ENCODE measurements around the gene TRAPPC8.
"Not testable (repeated sequence)": the region's sequence is repeated elsewhere in the genome, so short reads cannot be mapped to it uniquely, and the experiment has no call there.

Gene TRAPPC8

DNA sequence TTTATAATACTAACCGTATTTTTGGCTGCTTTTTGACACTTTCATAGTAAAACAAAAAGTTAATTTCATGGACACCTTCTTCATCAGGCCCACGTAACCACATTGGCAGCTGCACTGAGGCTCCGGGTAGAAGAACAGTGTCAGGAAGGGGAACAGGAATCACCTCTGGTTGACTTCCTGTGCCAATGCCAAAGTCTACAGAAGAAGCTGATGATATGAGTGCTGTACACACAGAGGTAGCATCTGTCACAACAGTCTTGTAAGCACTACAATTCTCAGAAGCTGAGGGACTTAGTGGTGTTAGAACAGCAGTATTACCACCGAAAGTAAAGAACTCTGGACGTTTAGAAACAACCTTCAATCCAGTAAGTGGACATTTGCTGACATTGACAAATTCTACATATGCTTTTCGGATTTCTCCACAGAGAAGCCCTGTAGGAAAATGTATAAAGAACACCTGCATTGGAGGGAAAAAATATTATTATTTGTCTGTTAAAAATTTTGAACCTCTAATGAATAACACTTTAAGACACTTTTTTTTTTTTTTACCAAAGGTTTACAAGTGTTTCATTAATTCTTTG lies 85.3 kb downstream of the TRAPPC8 start:
- no peak overlapping the region for H3K9ac ChIP-seq (ENCODE audit: low read depth, low read length)
- no peaks in the 10 kb centered on the region for H3K4me1 ChIP-seq (ENCODE audit: control insufficient read depth, insufficient read depth, low read length)
- H3K4me3 ChIP-seq (ENCODE audit: low read depth, low read length) = no peak overlapping the region
- H3K9me3 ChIP-seq (ENCODE audit: control insufficient read depth, insufficient read depth, low read length) = no peaks in the 10 kb centered on the region
- no peak overlapping the region for H3K27ac ChIP-seq (ENCODE audit: low read depth, low read length)
- H3K27me3 ChIP-seq (ENCODE audit: control insufficient read depth, insufficient read depth, low read length) = no peaks in the 10 kb centered on the region
- peaks cover 83% of the 10 kb centered on the region for H3K36me3 ChIP-seq (ENCODE audit: control insufficient read depth, insufficient read depth, low read length)

DNA sequence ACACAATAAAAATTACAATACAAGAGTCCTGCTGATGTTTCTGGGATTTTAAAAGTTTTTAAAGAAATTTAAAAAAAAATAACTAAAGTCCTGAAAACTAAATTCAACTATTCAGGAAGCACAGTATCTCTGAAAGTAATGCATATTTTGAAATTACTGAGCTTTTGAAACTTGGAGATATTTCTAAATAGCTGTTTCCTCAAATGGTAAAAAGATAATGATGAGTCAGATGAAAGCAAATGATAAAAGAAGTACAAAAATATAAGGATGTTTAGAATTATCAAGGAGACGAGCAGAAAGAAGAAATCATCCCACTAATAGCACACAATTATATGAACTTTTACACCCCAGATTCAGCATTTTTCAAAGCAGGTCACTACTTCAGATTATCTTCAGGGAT lies 92.1 kb downstream of the TRAPPC8 start:
- Histone ChIP-seq H3K27me3 (ENCODE audit: control insufficient read depth, insufficient read depth, low read length) (no peaks in the 10 kb centered on the region), H3K9ac (ENCODE audit: low read depth, low read length) (no peak overlapping the region), H3K9me3 (ENCODE audit: control insufficient read depth, insufficient read depth, low read length) (no peaks in the 10 kb centered on the region), H3K4me3 (ENCODE audit: low read depth, low read length) (no peak overlapping the region), H3K4me1 (ENCODE audit: control insufficient read depth, insufficient read depth, low read length) (no peaks in the 10 kb centered on the region), H3K36me3 (ENCODE audit: control insufficient read depth, insufficient read depth, low read length) (peaks cover 94% of the 10 kb centered on the region), H3K27ac (ENCODE audit: low read depth, low read length) (no peak overlapping the region)

DNA sequence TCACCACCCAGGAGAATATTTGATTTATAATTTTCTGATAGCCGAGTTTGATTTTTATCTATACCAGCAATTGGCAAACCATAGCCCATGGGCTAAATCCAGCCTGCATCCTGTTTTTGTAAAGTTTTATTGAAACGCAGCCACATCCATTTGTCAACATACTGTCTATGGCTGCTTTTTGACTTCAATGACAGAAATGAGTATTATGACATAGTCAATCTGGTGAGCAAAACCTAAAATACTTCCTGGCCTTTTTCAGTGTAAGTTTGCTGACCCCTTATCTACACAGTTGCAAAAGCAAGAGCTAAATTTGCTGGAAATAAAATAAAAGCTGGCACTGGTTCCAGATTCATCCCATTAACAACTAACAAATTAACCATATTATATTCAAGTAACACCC lies 102.4 kb downstream of the TRAPPC8 start:
- Histone ChIP-seq H3K4me1 (ENCODE audit: control insufficient read depth, insufficient read depth, low read length) (no peaks in the 10 kb centered on the region), H3K27me3 (ENCODE audit: control insufficient read depth, insufficient read depth, low read length) (no peaks in the 10 kb centered on the region), H3K4me3 (ENCODE audit: low read depth, low read length) (no peak overlapping the region), H3K9me3 (ENCODE audit: control insufficient read depth, insufficient read depth, low read length) (no peaks in the 10 kb centered on the region), H3K36me3 (ENCODE audit: control insufficient read depth, insufficient read depth, low read length) (peaks cover 80% of the 10 kb centered on the region), H3K27ac (ENCODE audit: low read depth, low read length) (no peak overlapping the region), H3K9ac (ENCODE audit: low read depth, low read length) (no peak overlapping the region)

DNA sequence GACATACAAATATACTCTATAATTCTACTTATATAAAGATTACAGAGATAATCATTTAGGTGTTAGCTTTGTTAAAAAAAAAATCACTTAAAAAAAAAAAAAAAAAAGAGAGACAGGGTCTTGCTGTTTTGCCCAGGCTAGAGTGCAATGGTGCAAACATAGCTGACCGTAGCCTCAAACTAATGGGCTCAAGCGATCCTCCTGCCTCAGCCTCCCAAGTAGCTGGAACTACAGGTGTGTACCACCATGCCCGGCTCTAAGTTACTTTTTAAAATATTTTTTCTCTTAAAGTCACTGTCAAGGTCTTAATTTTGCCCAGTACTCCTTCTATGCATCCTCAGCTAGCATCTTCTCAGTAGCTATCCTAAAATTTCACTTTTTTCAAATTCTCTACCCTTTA lies 105.0 kb downstream of the TRAPPC8 start:
- Histone ChIP-seq H3K4me1 (ENCODE audit: control insufficient read depth, insufficient read depth, low read length) (0 out of 2 replicates have a peak, but pooled peaks cover 4% of the 10 kb centered on the region), H3K36me3 (ENCODE audit: control insufficient read depth, insufficient read depth, low read length) (peaks cover 76% of the 10 kb centered on the region), H3K27ac (ENCODE audit: low read depth, low read length) (no peak overlapping the region), H3K27me3 (ENCODE audit: control insufficient read depth, insufficient read depth, low read length) (no peaks in the 10 kb centered on the region), H3K9me3 (ENCODE audit: control insufficient read depth, insufficient read depth, low read length) (no peaks in the 10 kb centered on the region), H3K9ac (ENCODE audit: low read depth, low read length) (no peak overlapping the region), H3K4me3 (ENCODE audit: low read depth, low read length) (no peak overlapping the region)

DNA sequence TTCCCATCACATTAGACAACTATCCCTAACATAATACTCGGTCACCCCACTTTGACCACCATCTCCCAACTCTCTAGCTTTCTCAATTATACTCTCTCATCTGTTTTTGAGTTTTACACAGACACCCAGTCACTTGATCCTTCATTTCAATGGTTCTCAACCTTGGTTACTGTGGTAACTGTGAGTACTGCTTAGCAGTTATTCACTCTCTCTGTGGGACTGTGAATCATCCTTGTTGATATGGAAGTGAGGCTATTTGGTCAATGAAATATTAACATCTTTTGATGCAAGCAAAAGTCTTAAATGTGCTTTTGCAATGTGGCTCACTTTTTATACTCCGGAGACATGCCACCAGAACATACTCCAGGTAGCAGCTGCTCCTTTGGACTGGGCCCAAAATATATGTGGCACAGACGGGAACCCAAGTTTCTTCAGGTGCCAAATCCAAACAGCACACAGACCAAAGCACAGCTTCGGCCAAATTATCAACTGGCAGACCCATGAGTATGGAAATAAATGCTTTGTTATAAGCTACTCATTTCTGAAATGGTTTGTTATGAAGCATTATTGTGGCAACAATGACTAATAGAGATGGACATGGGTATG lies 107.3 kb downstream of the TRAPPC8 start:
- Histone ChIP-seq H3K4me3 (ENCODE audit: low read depth, low read length) (no peak overlapping the region), H3K27me3 (ENCODE audit: control insufficient read depth, insufficient read depth, low read length) (no peaks in the 10 kb centered on the region), H3K9ac (ENCODE audit: low read depth, low read length) (no peak overlapping the region), H3K4me1 (ENCODE audit: control insufficient read depth, insufficient read depth, low read length) (0 out of 2 replicates have a peak, but pooled peaks cover 4% of the 10 kb centered on the region), H3K36me3 (ENCODE audit: control insufficient read depth, insufficient read depth, low read length) (peaks cover 81% of the 10 kb centered on the region), H3K27ac (ENCODE audit: low read depth, low read length) (no peak overlapping the region), H3K9me3 (ENCODE audit: control insufficient read depth, insufficient read depth, low read length) (no peaks in the 10 kb centered on the region)

DNA sequence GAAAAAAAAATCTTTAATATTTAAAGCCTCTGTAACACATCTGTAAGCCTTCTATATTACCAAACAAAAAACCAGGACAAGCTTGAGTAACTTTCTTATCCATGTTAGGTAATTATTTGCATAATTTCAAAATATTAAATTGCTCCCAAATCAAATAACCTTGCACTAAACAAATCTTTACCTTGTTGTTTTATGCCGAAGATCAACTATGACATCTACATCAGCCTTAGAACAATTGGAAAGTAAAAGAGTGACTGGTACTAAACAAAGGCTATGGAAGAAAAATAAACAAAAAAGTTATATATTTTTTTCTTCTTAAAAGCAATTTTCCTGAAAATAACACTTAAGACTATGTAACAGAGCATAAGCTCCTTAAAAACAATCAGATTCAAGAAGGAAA lies 111.0 kb downstream of the TRAPPC8 start:
- Histone ChIP-seq H3K36me3 (ENCODE audit: control insufficient read depth, insufficient read depth, low read length) (peaks cover 66% of the 10 kb centered on the region), H3K27ac (ENCODE audit: low read depth, low read length) (no peak overlapping the region), H3K27me3 (ENCODE audit: control insufficient read depth, insufficient read depth, low read length) (no peaks in the 10 kb centered on the region), H3K9me3 (ENCODE audit: control insufficient read depth, insufficient read depth, low read length) (no peaks in the 10 kb centered on the region), H3K9ac (ENCODE audit: low read depth, low read length) (no peak overlapping the region), H3K4me1 (ENCODE audit: control insufficient read depth, insufficient read depth, low read length) (peaks cover 11% of the 10 kb centered on the region), H3K4me3 (ENCODE audit: low read depth, low read length) (no peak overlapping the region)

DNA sequence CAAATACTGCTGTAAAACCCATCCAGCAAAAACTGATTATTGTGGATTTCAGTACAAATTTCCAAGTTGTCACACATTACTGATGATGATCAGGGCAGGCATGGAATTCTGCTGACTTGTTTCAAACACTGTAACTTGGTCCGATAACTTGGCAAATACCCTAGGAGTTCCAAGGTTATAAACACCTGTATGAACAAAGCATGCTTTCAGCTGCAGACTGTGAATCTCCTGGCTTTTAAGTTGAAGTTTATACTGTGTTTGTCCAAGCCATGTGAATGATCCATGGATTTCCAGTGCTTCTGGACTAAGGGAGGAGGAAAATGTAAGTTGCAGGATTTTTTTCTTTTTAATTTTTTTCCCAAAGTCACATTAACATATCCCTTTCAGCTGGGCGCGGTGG lies 112.2 kb downstream of the TRAPPC8 start:
- no peak overlapping the region for H3K27ac ChIP-seq (ENCODE audit: low read depth, low read length)
- peaks cover 56% of the 10 kb centered on the region for H3K36me3 ChIP-seq (ENCODE audit: control insufficient read depth, insufficient read depth, low read length)
- peaks cover 22% of the 10 kb centered on the region for H3K4me1 ChIP-seq (ENCODE audit: control insufficient read depth, insufficient read depth, low read length)
- no peak overlapping the region for H3K9ac ChIP-seq (ENCODE audit: low read depth, low read length)
- no peak overlapping the region for H3K4me3 ChIP-seq (ENCODE audit: low read depth, low read length)
- H3K27me3 ChIP-seq (ENCODE audit: control insufficient read depth, insufficient read depth, low read length) = no peaks in the 10 kb centered on the region
- H3K9me3 ChIP-seq (ENCODE audit: control insufficient read depth, insufficient read depth, low read length) = no peaks in the 10 kb centered on the region

DNA sequence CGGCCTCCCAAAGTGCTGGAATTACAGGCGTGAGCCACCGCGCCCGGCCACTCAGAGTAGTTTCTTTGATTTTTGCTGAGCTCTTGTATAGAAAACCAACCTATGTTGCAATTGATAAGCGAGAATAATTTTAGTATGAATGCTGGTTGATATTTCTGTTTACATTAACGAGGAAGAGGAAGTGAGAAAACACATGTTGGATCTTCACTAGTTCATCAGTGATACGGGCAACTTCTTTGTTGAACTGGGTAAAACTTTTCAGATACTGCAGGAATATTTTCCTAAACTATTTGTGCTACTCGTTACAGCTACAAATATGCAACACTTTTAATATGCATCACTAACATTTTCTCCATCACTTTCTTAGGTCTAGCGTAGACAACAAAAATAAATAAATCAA lies 114.3 kb downstream of the TRAPPC8 start:
- Histone ChIP-seq H3K36me3 (ENCODE audit: control insufficient read depth, insufficient read depth, low read length) (peaks cover 42% of the 10 kb centered on the region), H3K9me3 (ENCODE audit: control insufficient read depth, insufficient read depth, low read length) (no peaks in the 10 kb centered on the region), H3K4me1 (ENCODE audit: control insufficient read depth, insufficient read depth, low read length) (peaks cover 33% of the 10 kb centered on the region), H3K9ac (ENCODE audit: low read depth, low read length) (no peak overlapping the region), H3K4me3 (ENCODE audit: low read depth, low read length) (no peak overlapping the region), H3K27ac (ENCODE audit: low read depth, low read length) (no peak overlapping the region), H3K27me3 (ENCODE audit: control insufficient read depth, insufficient read depth, low read length) (no peaks in the 10 kb centered on the region)

DNA sequence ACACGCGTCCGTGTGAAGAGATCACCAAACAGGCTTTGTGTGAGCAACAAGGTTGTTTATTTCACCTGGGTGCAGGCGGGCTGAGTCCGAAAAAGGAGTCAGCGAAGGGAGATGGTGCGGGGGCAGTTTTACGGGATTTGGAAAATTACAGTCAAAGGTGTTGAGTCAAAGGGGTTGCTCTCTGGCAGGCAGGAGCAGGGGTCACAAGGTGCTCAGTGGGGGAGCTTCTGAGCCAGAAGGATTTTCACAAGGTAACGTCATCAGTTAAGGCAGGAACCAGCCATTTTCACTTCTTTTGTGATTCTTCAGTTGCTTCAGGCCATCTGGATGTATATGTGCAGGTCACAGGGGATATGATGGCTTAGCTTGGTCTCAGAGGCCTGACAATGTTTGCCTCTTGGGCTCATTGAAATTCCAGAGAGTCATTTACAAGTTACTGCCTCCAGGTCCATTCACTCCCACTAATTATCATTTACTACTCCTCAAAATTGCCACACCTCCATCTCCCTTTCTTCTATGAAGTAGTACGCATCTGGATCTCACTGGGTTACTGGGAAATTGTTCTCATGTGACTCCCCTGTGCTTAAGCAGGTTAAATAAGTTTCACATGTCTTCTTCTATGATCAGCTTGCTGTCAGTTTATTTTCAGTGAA lies 116.1 kb downstream of the TRAPPC8 start:
- H3K9me3 ChIP-seq (ENCODE audit: control insufficient read depth, insufficient read depth, low read length); H3K27me3 ChIP-seq (ENCODE audit: control insufficient read depth, insufficient read depth, low read length): not testable (repeated sequence)
- H3K27ac ChIP-seq (ENCODE audit: low read depth, low read length) = peak overlapping the region; percentile 93
- H3K9ac ChIP-seq (ENCODE audit: low read depth, low read length) = peak overlapping the region; percentile 79
- H3K36me3 ChIP-seq (ENCODE audit: control insufficient read depth, insufficient read depth, low read length) = peaks cover 28% of the 10 kb centered on the region
- H3K4me3 ChIP-seq (ENCODE audit: low read depth, low read length) = peak overlapping the region; percentile 12; the same call in 1 of the 2 replicates
- peaks cover 34% of the 10 kb centered on the region for H3K4me1 ChIP-seq (ENCODE audit: control insufficient read depth, insufficient read depth, low read length)

DNA sequence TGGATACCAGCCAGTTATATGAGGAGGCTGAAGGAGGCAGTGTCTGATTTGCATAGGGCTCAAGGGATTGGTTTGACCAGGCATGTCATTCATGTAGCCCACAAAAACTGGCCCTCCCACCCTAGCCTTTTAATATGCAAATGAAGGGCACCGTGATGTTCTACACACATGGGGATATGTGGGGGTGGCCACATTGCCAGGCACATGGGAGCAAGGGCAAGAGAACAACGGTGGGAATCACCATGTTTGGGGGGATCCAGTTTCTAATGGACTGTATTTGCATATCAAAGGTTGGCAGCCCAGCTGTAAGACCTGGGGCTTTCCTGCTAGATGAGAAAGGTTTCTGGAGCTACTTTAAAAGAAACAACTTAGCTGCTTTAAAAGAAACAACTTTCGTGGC lies 117.2 kb downstream of the TRAPPC8 start:
- Histone ChIP-seq H3K9ac (ENCODE audit: low read depth, low read length) (peak overlapping the region; percentile 79), H3K9me3 (ENCODE audit: control insufficient read depth, insufficient read depth, low read length) (no peaks in the 10 kb centered on the region), H3K4me3 (ENCODE audit: low read depth, low read length) (peak overlapping the region; percentile 12; the same call in 1 of the 2 replicates), H3K4me1 (ENCODE audit: control insufficient read depth, insufficient read depth, low read length) (peaks cover 34% of the 10 kb centered on the region), H3K36me3 (ENCODE audit: control insufficient read depth, insufficient read depth, low read length) (peaks cover 20% of the 10 kb centered on the region), H3K27ac (ENCODE audit: low read depth, low read length) (peak overlapping the region; percentile 93), H3K27me3 (ENCODE audit: control insufficient read depth, insufficient read depth, low read length) (no peaks in the 10 kb centered on the region)

DNA sequence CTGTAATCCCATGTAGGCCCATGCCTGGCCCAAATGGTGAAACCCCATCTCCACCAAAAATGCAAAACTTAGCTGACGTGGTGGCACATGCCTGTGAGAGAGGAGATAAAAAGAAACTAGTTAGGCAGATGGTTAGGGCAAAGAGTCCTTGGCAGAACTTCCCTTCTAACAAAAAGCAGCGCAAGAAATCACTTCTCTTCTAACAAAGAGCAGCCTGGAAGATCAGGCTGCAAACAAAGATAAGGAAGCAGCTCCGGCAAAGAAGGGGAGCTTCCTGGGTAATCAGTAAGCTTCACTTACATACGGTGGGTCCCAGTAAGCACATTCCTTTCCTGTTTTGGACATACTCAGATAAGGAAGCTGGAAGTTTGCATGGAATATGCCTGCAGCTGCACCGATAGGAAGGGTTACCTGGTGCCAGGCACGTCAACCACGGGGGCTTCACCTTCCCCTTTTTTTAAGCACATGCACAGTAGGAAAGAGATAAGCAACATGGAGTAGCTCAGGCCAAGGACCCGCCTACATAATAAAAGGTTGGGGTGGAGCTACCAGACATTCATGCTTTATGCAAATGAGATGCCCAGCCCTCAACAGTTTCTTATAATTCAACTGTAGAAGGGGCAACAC lies 121.3 kb downstream of the TRAPPC8 start:
- no peak overlapping the region for H3K4me3 ChIP-seq (ENCODE audit: low read depth, low read length)
- no peak overlapping the region for H3K27ac ChIP-seq (ENCODE audit: low read depth, low read length)
- no peaks in the 10 kb centered on the region for H3K36me3 ChIP-seq (ENCODE audit: control insufficient read depth, insufficient read depth, low read length)
- H3K27me3 ChIP-seq (ENCODE audit: control insufficient read depth, insufficient read depth, low read length) = no peaks in the 10 kb centered on the region; the same call in 1 of the 2 replicates
- H3K4me1 ChIP-seq (ENCODE audit: control insufficient read depth, insufficient read depth, low read length) = peaks cover 37% of the 10 kb centered on the region
- no peaks in the 10 kb centered on the region for H3K9me3 ChIP-seq (ENCODE audit: control insufficient read depth, insufficient read depth, low read length)
- H3K9ac ChIP-seq (ENCODE audit: low read depth, low read length) = no peak overlapping the region
